DOHH2 (cell line): ENCODE results near the gene CNKSR3.

Source experiments
- EZH2phosphoT487 ChIP-seq: fragments of 200-600 bp; sonication (generic); IDR thresholded peaks from 2 replicates; pipeline ENCODE4 v1.6.1; 2017; ENCODE audit warnings: borderline replicate concordance, mild to moderate bottlenecking, antibody characterized with exemption, low read length, moderate library complexity, mixed read lengths
- TF ChIP-seq, protein P1 (sequence below): fragments of 200-600 bp; sonication (generic); IDR thresholded peaks from one replicate; pipeline ENCODE4 v1.5.1; 2014; ENCODE audit warnings: antibody characterized with exemption, mild to moderate bottlenecking, low read depth, low read length; ENCODE audit not compliant: poor library complexity, severe bottlenecking

DNA sequence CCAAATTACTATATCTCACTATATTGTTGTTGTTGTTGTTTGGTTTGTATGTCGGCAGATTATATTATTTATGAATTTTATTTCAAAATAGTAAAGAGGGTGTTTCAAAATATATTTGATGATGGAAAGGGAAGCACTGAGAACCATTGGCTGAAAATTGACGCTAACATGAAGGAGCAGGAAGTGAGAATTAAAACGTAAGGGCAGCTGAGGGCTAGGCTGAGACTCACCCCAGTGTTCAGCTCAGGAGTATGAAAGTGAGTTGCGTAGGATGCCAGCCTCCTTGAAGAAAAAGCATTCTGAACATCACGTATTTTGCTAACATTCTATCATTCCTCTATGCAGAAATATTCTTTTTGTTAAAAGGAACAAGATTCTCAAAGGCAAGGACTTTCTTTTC lies 143.1 kb downstream of the CNKSR3 start:
- TF ChIP-seq, protein P1, sequence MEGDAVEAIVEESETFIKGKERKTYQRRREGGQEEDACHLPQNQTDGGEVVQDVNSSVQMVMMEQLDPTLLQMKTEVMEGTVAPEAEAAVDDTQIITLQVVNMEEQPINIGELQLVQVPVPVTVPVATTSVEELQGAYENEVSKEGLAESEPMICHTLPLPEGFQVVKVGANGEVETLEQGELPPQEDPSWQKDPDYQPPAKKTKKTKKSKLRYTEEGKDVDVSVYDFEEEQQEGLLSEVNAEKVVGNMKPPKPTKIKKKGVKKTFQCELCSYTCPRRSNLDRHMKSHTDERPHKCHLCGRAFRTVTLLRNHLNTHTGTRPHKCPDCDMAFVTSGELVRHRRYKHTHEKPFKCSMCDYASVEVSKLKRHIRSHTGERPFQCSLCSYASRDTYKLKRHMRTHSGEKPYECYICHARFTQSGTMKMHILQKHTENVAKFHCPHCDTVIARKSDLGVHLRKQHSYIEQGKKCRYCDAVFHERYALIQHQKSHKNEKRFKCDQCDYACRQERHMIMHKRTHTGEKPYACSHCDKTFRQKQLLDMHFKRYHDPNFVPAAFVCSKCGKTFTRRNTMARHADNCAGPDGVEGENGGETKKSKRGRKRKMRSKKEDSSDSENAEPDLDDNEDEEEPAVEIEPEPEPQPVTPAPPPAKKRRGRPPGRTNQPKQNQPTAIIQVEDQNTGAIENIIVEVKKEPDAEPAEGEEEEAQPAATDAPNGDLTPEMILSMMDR = no peak
- TF ChIP-seq EZH2phosphoT487 = no peak
